ENCODE results near the gene PRUNE2. TPM values are rescaled to one million over a fixed set of nuclear protein-coding genes. Genes with fewer than 3 reads are reported as not detected.

Gene PRUNE2
- total and polyA plus RNA-seq, 2 of the 8 experiments (the other 6 are each of a cell fraction or from before 2014, with no cell fraction given), result 5.5 to 13.3 TPM

DNA sequence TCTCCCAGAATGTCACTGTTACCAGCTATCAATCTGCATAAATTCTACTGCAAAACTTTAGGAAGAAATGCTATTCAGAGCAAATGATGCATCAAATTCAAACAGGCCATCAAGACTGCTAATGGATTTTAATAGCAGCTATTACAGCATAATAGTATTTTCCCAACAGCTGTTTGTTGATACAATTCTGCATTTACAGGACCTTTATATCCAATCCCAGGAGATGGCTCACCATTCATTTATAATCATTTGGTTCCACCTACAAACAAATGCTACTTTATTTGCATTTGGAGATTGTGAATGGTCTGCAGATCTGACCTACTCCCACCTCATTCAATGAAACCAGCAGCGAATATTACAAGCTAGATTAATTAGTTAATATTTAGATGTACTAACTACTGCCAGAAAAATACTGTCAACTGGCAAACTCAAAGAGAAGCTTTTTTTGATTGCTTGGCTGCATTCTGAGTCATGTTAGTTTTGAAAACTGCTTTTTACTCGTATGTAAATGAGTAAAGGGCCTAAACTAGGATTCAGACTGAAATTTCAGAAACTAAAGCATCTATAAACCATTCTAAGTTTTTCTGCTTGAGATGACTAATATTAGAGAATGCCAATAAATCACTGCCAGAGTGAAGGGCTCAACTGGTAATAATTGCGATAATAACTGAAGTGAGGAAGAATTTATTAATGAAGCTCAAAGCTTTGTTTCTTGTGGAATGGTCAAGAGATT, 148.8 kb downstream of the PRUNE2 start:
- POLR2A ChIA-PET (ENCODE audit: partially characterized antibody), result interaction anchor here (1.3 kb wide), 1 partner anchor 148 kb away, joined by 3 read pairs; no protein-coding TSS in a partner anchor
- CTCF ChIA-PET (ENCODE audit: partially characterized antibody), result interaction anchor here (0.6 to 6.3 kb wide), 15 partner anchors 8 to 275 kb away, joined by 3 to 35 read pairs (median 6); partner anchors contain the start of gene PCA3
- DNase-seq (ENCODE audit: low read depth in 1 of 2, low spot score in 2 of 2) (no peak), FAIRE-seq (no peak)
- H3K4me1 ChIP-seq (replicated peaks in 1 of 4; ENCODE audit: control insufficient read depth in 3 of 4, insufficient read depth in 4 of 4, low read length in 3 of 4), result peaks cover 0 to 5% (median 2%) of the 10 kb centered on the region in 4 experiments; a peak in 4 of 7 replicates
- H3K56ac ChIP-seq (replicated peaks; ENCODE audit: insufficient read length, low read depth, low read length), result no peak overlapping the region
- no peaks in the 10 kb centered on the region for H3K79me1 ChIP-seq (ENCODE audit: low read depth, low read length)
- H3K36me3 ChIP-seq (ENCODE audit: control insufficient read depth in 2 of 4, insufficient read depth in 4 of 4, low read length in 3 of 4), result no peaks in the 10 kb centered on the region
- no peak overlapping the region for H3K23ac ChIP-seq (ENCODE audit: insufficient read length)
- no peaks in the 10 kb centered on the region for H3K27me3 ChIP-seq (replicated peaks in 1 of 4; ENCODE audit: control insufficient read depth in 3 of 4, extremely low read depth in 1 of 4, insufficient read depth in 3 of 4, low read length in 3 of 4)
- H2AFZ ChIP-seq (ENCODE audit: low read length), result no peak overlapping the region
- no peak overlapping the region for H2BK20ac ChIP-seq (ENCODE audit: low read length)
- H4K5ac ChIP-seq (ENCODE audit: insufficient read length, low read depth, low read length), result no peak overlapping the region
- no peak overlapping the region for H2BK15ac ChIP-seq (ENCODE audit: low read length)
- no peak overlapping the region for H2AK5ac ChIP-seq (ENCODE audit: low read depth, low read length)
- H2BK120ac ChIP-seq (replicated peaks; ENCODE audit: low read depth, low read length), result no peak overlapping the region
- H3K9ac ChIP-seq (replicated peaks in 1 of 4; ENCODE audit: extremely low read depth in 1 of 4, low read depth in 3 of 4, low read length in 3 of 4), result no peak overlapping the region
- H4K8ac ChIP-seq (ENCODE audit: extremely low read depth, insufficient read depth, low read length), result no peak overlapping the region
- no peak overlapping the region for H3K4ac ChIP-seq (replicated peaks; ENCODE audit: insufficient read length, low read depth, low read length)
- no peak overlapping the region for H3K18ac ChIP-seq (ENCODE audit: extremely low read depth, low read length)
- H3K79me2 ChIP-seq (ENCODE audit: control insufficient read depth in 1 of 2, insufficient read depth in 2 of 2, low read length in 2 of 2), result no peaks in the 10 kb centered on the region
- no peak overlapping the region for H4K91ac ChIP-seq (replicated peaks; ENCODE audit: insufficient read length, low read length)
- H2BK12ac ChIP-seq (ENCODE audit: low read depth, low read length), result no peak overlapping the region
- H2BK5ac ChIP-seq (ENCODE audit: low read depth, low read length), result no peak overlapping the region
- no peak overlapping the region for H3K14ac ChIP-seq (ENCODE audit: insufficient read length)
- 89% methylated on average over 3 of the region's 3 CpGs; no CpG with 5 or more reads in 1 of the 2 experiments for WGBS, 2 experiments (ENCODE audit: extremely low coverage in 1 of 2, insufficient coverage in 1 of 2, insufficient read length in 1 of 2, insufficient replicate concordance in 2 of 2, low coverage in 1 of 2, low lambda C conversion rate in 2 of 2, missing lambda C conversion rate in 1 of 2)
- no peaks in the 10 kb centered on the region for H4K20me1 ChIP-seq (replicated peaks in 1 of 2; ENCODE audit: control insufficient read depth in 1 of 2, insufficient read depth in 2 of 2, low read length in 2 of 2)
- H3K4me2 ChIP-seq (ENCODE audit: insufficient read depth in 1 of 2, low read depth in 2 of 2, low read length in 2 of 2), result no peak overlapping the region
- H3K9me3 ChIP-seq (ENCODE audit: insufficient read depth in 2 of 2, low read depth in 1 of 2, low read length in 1 of 2), result no peaks in the 10 kb centered on the region
- H3K4me3 ChIP-seq (ENCODE audit: extremely low read depth in 1 of 4, insufficient read depth in 2 of 4, low read depth in 3 of 4, low read length in 4 of 4), result no peak overlapping the region
- no peaks in the 10 kb centered on the region for H3K23me2 ChIP-seq (ENCODE audit: low read depth, low read length)
- no peak overlapping the region for H3K27ac ChIP-seq (ENCODE audit: low read depth, low read length)
- TF ChIP-seq CREB1 (IDR thresholded peaks at IDR 0.05) (no peak), EGR1 (IDR thresholded peaks at IDR 0.05; ENCODE audit: borderline replicate concordance, low read depth, low read length) (no peak), CHD2 (IDR thresholded peaks at IDR 0.05; ENCODE audit: low read length) (no peak), BACH1 (IDR thresholded peaks at IDR 0.05; ENCODE audit: low read length) (no peak), SRF (IDR thresholded peaks at IDR 0.05; ENCODE audit: low read depth, low read length) (no peak), CHD1 (IDR thresholded peaks at IDR 0.05; ENCODE audit: low read depth, low read length) (no peak), RFX5 (IDR thresholded peaks at IDR 0.05; ENCODE audit: borderline replicate concordance, low read depth, low read length) (no peak), SIX5 (IDR thresholded peaks at IDR 0.05; ENCODE audit: low read depth, low read length) (no peak), SIRT6 (IDR thresholded peaks at IDR 0.05; ENCODE audit: low read length) (no peak), GTF2F1 (IDR thresholded peaks at IDR 0.05; ENCODE audit: borderline replicate concordance, low read depth, low read length) (no peak), HDAC6 (IDR thresholded peaks at IDR 0.05; ENCODE audit: low read depth, low read length) (no peak)
- TF ChIP-seq, protein P1, sequence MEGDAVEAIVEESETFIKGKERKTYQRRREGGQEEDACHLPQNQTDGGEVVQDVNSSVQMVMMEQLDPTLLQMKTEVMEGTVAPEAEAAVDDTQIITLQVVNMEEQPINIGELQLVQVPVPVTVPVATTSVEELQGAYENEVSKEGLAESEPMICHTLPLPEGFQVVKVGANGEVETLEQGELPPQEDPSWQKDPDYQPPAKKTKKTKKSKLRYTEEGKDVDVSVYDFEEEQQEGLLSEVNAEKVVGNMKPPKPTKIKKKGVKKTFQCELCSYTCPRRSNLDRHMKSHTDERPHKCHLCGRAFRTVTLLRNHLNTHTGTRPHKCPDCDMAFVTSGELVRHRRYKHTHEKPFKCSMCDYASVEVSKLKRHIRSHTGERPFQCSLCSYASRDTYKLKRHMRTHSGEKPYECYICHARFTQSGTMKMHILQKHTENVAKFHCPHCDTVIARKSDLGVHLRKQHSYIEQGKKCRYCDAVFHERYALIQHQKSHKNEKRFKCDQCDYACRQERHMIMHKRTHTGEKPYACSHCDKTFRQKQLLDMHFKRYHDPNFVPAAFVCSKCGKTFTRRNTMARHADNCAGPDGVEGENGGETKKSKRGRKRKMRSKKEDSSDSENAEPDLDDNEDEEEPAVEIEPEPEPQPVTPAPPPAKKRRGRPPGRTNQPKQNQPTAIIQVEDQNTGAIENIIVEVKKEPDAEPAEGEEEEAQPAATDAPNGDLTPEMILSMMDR (IDR thresholded peaks at IDR 0.05; ENCODE audit: control extremely low read depth in 1 of 3, insufficient read depth in 1 of 3, low read depth in 1 of 3, low read length in 3 of 3), result no peak

Data from H1 (cell line).